Osteoblast (primary cell): ENCODE data around the gene KLC1. TPM values are rescaled to one million over a fixed set of nuclear protein-coding genes. Genes with fewer than 3 reads are reported as not detected.
A peak's percentile ranks its signal among the peaks of the same experiment; 100 is the strongest.

ENCODE experiments used
- DNase-seq: peaks from one replicate; pipeline ENCODE4 v3.0.0; 2011; ENCODE audit warnings: low spot score, mixed read lengths; ENCODE audit not compliant: insufficient read length; ENCODE audit errors: missing footprints
- H2AFZ ChIP-seq: 2 replicates; pipeline ENCODE4 v1.6.0; 2011; ENCODE audit warnings: mild to moderate bottlenecking, low read length
- H3K27ac ChIP-seq: 2 replicates; pipeline ENCODE4 v1.5.1; 2011; ENCODE audit warnings: mild to moderate bottlenecking, low read depth, low read length, moderate library complexity
- H3K27me3 ChIP-seq: 2 replicates; pipeline ENCODE4 v1.6.0; 2012; ENCODE audit warnings: mild to moderate bottlenecking, control low read depth, inconsistent platforms, low read length, moderate library complexity; ENCODE audit not compliant: insufficient read depth
- H3K36me3 ChIP-seq: 2 replicates; pipeline ENCODE4 v1.5.1; 2011; ENCODE audit warnings: mild to moderate bottlenecking, low read length, control low read depth, moderate library complexity; ENCODE audit not compliant: insufficient read depth
- H3K4me1 ChIP-seq: 2 replicates; pipeline ENCODE4 v1.5.1; 2011; ENCODE audit warnings: mild to moderate bottlenecking, low read length, control low read depth, moderate library complexity; ENCODE audit not compliant: insufficient read depth
- H3K4me2 ChIP-seq: 2 replicates; pipeline ENCODE4 v1.6.0; 2011; ENCODE audit warnings: mild to moderate bottlenecking, low read length; ENCODE audit not compliant: insufficient read depth
- H3K4me3 ChIP-seq: fragments of 200-600 bp; sonication (generic); 3 replicates; pipeline ENCODE4 v1.5.1; 2012; ENCODE audit warnings: mild to moderate bottlenecking, low read length, inconsistent platforms; ENCODE audit not compliant: insufficient read depth
- H3K79me2 ChIP-seq: 2 replicates; pipeline ENCODE4 v1.6.0; 2012; ENCODE audit warnings: mild to moderate bottlenecking, low read length, control low read depth, inconsistent platforms; ENCODE audit not compliant: insufficient read depth
- H3K9me3 ChIP-seq: 2 replicates; pipeline ENCODE4 v1.5.1; 2011; ENCODE audit warnings: low read depth, low read length, control low read depth
- H4K20me1 ChIP-seq: 2 replicates; pipeline ENCODE4 v1.6.0; 2012; ENCODE audit warnings: mild to moderate bottlenecking, low read length, control low read depth; ENCODE audit not compliant: insufficient read depth
- total RNA-seq: library from RNA; depleted of rRNA; stranded (reverse); fragments of >200 nt; gene quantifications from 2 replicates; pipeline ENCODE4 v1.2.3, GENCODE V29; 2012
- TF ChIP-seq, protein P1 (sequence below): IDR thresholded peaks from 2 replicates; pipeline ENCODE4 v1.5.1; 2011; ENCODE audit warnings: mild to moderate bottlenecking, low read depth, low read length, moderate library complexity; ENCODE audit errors: extremely low read depth

The KLC1 gene
- total RNA-seq, 1 donor, result 205 TPM

DNA sequence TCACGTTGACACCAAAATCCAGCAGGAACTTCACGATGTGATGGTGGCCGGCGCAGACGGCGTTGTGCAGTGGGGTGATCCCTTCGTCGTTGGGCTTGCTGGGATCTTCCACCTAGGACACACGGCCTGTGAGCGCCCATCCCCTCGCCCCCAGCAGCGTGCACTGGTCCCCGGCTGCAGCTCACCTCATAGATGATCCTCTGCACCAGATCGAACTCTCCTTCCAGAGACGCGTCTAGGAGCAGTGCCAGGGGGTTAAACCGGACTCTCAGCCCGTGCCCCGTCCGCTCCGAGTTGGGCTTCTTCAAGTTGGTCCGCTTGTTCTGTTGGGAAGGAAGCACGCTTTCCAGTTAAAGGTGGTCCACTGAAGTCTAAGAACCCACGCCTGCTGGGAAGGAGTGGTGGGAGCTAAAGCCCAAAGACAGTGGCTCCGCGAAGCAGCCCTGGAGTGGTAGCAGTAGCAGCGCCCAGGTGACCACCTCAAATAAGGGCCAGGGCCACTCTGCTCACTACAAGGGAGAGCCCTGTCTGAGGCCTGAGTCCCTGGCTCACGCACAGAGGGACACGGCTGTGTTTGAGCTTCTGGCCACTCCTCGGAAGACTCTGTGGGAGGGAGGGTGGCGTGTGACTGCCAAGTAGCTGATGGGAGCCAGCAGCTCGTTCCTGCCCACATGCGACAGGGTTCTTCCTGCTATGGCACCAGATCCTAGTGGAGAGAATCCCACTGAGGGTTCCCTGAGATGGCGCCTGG is 109.9 kb downstream of the KLC1 start:
- TF ChIP-seq, protein P1, sequence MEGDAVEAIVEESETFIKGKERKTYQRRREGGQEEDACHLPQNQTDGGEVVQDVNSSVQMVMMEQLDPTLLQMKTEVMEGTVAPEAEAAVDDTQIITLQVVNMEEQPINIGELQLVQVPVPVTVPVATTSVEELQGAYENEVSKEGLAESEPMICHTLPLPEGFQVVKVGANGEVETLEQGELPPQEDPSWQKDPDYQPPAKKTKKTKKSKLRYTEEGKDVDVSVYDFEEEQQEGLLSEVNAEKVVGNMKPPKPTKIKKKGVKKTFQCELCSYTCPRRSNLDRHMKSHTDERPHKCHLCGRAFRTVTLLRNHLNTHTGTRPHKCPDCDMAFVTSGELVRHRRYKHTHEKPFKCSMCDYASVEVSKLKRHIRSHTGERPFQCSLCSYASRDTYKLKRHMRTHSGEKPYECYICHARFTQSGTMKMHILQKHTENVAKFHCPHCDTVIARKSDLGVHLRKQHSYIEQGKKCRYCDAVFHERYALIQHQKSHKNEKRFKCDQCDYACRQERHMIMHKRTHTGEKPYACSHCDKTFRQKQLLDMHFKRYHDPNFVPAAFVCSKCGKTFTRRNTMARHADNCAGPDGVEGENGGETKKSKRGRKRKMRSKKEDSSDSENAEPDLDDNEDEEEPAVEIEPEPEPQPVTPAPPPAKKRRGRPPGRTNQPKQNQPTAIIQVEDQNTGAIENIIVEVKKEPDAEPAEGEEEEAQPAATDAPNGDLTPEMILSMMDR, result no peak
- DNase-seq, result peak; percentile 37
- H3K4me1 ChIP-seq, result no peaks in the 10 kb centered on the region

GRCh38 chr14:103739466-103739792 is 110.4 kb downstream of the KLC1 start:
- Histone ChIP-seq H3K36me3 (peaks cover 3% of the 10 kb centered on the region), H4K20me1 (no peaks in the 10 kb centered on the region), H3K4me1 (no peaks in the 10 kb centered on the region), H3K79me2 (no peaks in the 10 kb centered on the region), H2AFZ (no peak overlapping the region), H3K4me2 (no peak overlapping the region), H3K4me3 (no peak overlapping the region), H3K9me3 (no peaks in the 10 kb centered on the region), H3K27ac (no peak overlapping the region), H3K27me3 (no peaks in the 10 kb centered on the region)
- peak; percentile 47 for DNase-seq
- TF ChIP-seq, protein P1, result no peak

More for the DNA sequence above, 109.9 kb downstream of the KLC1 start:
- H3K4me2 ChIP-seq, result no peak overlapping the region
- H3K27ac ChIP-seq, result no peak overlapping the region
- no peak overlapping the region for H3K4me3 ChIP-seq
- H2AFZ ChIP-seq, result no peak overlapping the region
- no peaks in the 10 kb centered on the region for H3K27me3 ChIP-seq
- H4K20me1 ChIP-seq, result no peaks in the 10 kb centered on the region
- no peaks in the 10 kb centered on the region for H3K79me2 ChIP-seq
- H3K9me3 ChIP-seq, result no peaks in the 10 kb centered on the region
- H3K36me3 ChIP-seq, result peaks cover 4% of the 10 kb centered on the region

GRCh38 chr14:103739793-103740501 is 110.9 kb downstream of the KLC1 start:
- peak; percentile 37 for DNase-seq
- Histone ChIP-seq H3K4me1 (no peaks in the 10 kb centered on the region), H3K4me3 (no peak overlapping the region), H3K27me3 (no peaks in the 10 kb centered on the region), H3K4me2 (no peak overlapping the region), H4K20me1 (no peaks in the 10 kb centered on the region), H3K27ac (no peak overlapping the region), H2AFZ (no peak overlapping the region), H3K79me2 (no peaks in the 10 kb centered on the region), H3K9me3 (no peaks in the 10 kb centered on the region), H3K36me3 (peaks cover 3% of the 10 kb centered on the region)
- TF ChIP-seq, protein P1, result no peak

DNA sequence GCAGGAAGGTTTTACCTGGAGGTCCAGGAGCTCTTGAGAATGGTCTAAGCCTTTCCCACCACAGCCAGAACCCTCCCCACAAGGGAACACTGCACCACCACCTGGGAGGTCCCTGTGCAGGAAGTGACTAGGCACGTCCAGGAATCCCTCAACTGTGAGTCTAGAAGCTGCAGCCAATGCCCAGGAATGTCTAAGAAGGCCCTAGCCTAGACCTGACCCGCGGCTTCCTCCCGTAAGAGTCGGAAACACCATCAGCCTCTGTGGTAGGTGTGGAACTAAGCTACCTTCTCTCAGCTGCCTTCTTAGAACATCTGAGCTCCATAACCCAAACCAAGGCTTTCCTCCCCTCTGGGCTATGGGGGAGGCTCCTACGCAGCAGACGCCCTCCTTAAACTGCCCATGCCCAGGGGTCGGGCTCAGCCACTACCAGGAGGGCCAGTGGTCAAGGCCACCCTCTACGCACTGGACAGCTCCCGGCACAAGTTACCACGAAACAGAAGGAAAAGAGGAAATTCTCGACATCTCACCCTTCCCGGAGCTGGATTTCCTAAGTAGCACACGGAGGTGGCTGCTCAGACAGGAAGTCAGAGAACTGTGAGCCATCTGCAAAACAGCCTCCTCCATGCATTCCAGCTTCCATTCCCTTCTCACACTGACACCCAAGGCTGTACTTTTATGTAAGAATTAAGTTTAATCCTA is 112.1 kb downstream of the KLC1 start:
- DNase-seq, result peak; percentile 84
- H3K36me3 ChIP-seq, result peaks cover 3% of the 10 kb centered on the region
- no peaks in the 10 kb centered on the region for H4K20me1 ChIP-seq
- H2AFZ ChIP-seq, result no peak overlapping the region
- no peaks in the 10 kb centered on the region for H3K4me1 ChIP-seq
- H3K79me2 ChIP-seq, result no peaks in the 10 kb centered on the region
- no peak overlapping the region for H3K4me2 ChIP-seq
- H3K27me3 ChIP-seq, result no peaks in the 10 kb centered on the region
- H3K27ac ChIP-seq, result no peak overlapping the region
- TF ChIP-seq, protein P1, result no peak
- no peaks in the 10 kb centered on the region for H3K9me3 ChIP-seq
- H3K4me3 ChIP-seq, result no peak overlapping the region
